OCI-LY3 (cell line): ENCODE results near the gene ZNF83.
"Not testable (repeated sequence)": the region's sequence is repeated elsewhere in the genome, so short reads cannot be mapped to it uniquely, and the experiment has no call there.

ENCODE experiments used
- H2AFZ ChIP-seq: fragments of 200-600, 300-600 bp; shearing (Covaris generic); 2 replicates; pipeline ENCODE4 v1.6.0; 2014; ENCODE audit warnings: antibody characterized with exemption, low read depth, low read length
- H3K27ac ChIP-seq: fragments of 200-600, 300-600 bp; sonication (generic); 2 replicates; pipeline ENCODE4 v1.5.1; 2014; ENCODE audit warnings: mild to moderate bottlenecking, low read length, moderate library complexity, mixed read lengths
- H3K27me3 ChIP-seq: fragments of 200-600, 300-600 bp; sonication (generic); 2 replicates; pipeline ENCODE4 v1.6.1; 2014; ENCODE audit warnings: low read depth, low read length, mixed read lengths
- H3K36me3 ChIP-seq: fragments of 200-600, 300-600 bp; sonication (generic); replicated peaks from 2 replicates; pipeline ENCODE3; 2014; ENCODE audit warnings: low read depth, low read length, mixed read lengths
- H3K4me1 ChIP-seq: fragments of 300-600, 200-600 bp; sonication (generic); 2 replicates; pipeline ENCODE4 v1.6.1; 2014; ENCODE audit warnings: low read length, mixed read lengths
- H3K4me2 ChIP-seq: fragments of 200-600, 300-600 bp; sonication (generic); 2 replicates; pipeline ENCODE4 v1.6.1; 2014; ENCODE audit warnings: low read length, mixed read lengths
- H3K4me3 ChIP-seq: fragments of 300-600, 200-600 bp; sonication (generic); 2 replicates; pipeline ENCODE4 v1.5.1; 2014; ENCODE audit warnings: antibody characterized with exemption, mild to moderate bottlenecking, low read length, moderate library complexity
- H3K79me2 ChIP-seq: fragments of 300-600, 200-600 bp; shearing (Covaris generic); 2 replicates; pipeline ENCODE4 v1.6.1; 2014; ENCODE audit warnings: mild to moderate bottlenecking, low read length, mixed read lengths
- H3K9ac ChIP-seq: fragments of 300-600, 200-600 bp; shearing (Covaris generic); 2 replicates; pipeline ENCODE4 v1.6.0; 2014; ENCODE audit warnings: mild to moderate bottlenecking, low read length, moderate library complexity
- H3K9me3 ChIP-seq: fragments of 200-600, 300-600 bp; shearing (Covaris generic); 2 replicates; pipeline ENCODE4 v1.6.1; 2014; ENCODE audit warnings: low read length, mixed read lengths; ENCODE audit not compliant: insufficient read depth
- H4K20me1 ChIP-seq: fragments of 200-600, 300-600 bp; sonication (generic); 2 replicates; pipeline ENCODE4 v1.6.1; 2016; ENCODE audit warnings: low read length, mixed read lengths; ENCODE audit not compliant: insufficient read depth
- CTCF ChIP-seq: fragments of 200-600, 300-600 bp; sonication (generic); IDR thresholded peaks from 2 replicates; pipeline ENCODE4 v1.5.1; 2014; ENCODE audit warnings: antibody characterized with exemption, low read length, low read depth
- EZH2phosphoT487 ChIP-seq: fragments of 200-600 bp; shearing (Covaris generic); IDR thresholded peaks from 2 replicates; pipeline ENCODE4 v1.6.1; 2018; ENCODE audit warnings: antibody characterized with exemption, mixed run types, low read depth

ZNF83 gene

GRCh38 chr19:52679598-52679997, 41.4 kb upstream of the ZNF83 start:
- Histone ChIP-seq H3K27ac (no peak overlapping the region), H3K27me3 (no peaks in the 10 kb centered on the region), H4K20me1 (no peaks in the 10 kb centered on the region), H3K4me3 (no peak overlapping the region), H3K79me2 (peaks cover 39% of the 10 kb centered on the region), H3K4me2 (no peak overlapping the region), H3K4me1 (no peaks in the 10 kb centered on the region), H3K9ac (no peak overlapping the region), H3K36me3 (peaks cover 28% of the 10 kb centered on the region), H3K9me3 (peaks cover 7% of the 10 kb centered on the region; the same call in 1 of the 2 replicates), H2AFZ (no peak overlapping the region)
- no peak for TF ChIP-seq EZH2phosphoT487

- not testable (repeated sequence) for H3K9ac ChIP-seq, H3K4me2 ChIP-seq
Observed at GRCh38 chr19:52675239-52675638, 37.1 kb upstream of the ZNF83 start.

GRCh38 chr19:52673014-52673413, 34.9 kb upstream of the ZNF83 start:
- Histone ChIP-seq H3K27me3 (no peaks in the 10 kb centered on the region), H3K4me1 (peaks cover 8% of the 10 kb centered on the region; the same call in 1 of the 2 replicates), H3K9me3 (peaks cover 10% of the 10 kb centered on the region; the same call in 1 of the 2 replicates), H3K27ac (no peak overlapping the region), H2AFZ (no peak overlapping the region), H3K36me3 (peaks cover 51% of the 10 kb centered on the region), H3K4me3 (no peak overlapping the region), H3K79me2 (peaks cover 36% of the 10 kb centered on the region), H4K20me1 (no peaks in the 10 kb centered on the region), H3K4me2 (no peak overlapping the region), H3K9ac (no peak overlapping the region)
- no peak for TF ChIP-seq CTCF
- no peak for TF ChIP-seq EZH2phosphoT487

More at GRCh38 chr19:52675239-52675638, 37.1 kb upstream of the ZNF83 start:
- H3K4me1 ChIP-seq, H3K4me3 ChIP-seq, H3K27ac ChIP-seq, H2AFZ ChIP-seq, H3K27me3 ChIP-seq, H3K9me3 ChIP-seq, H4K20me1 ChIP-seq: not testable (repeated sequence)
- Histone ChIP-seq H3K36me3 (peaks cover 52% of the 10 kb centered on the region), H3K79me2 (peaks cover 44% of the 10 kb centered on the region)

- Histone ChIP-seq H3K4me2 (no peak overlapping the region), H2AFZ (no peak overlapping the region), H3K9me3 (peaks cover 7% of the 10 kb centered on the region; the same call in 1 of the 2 replicates), H3K36me3 (peaks cover 40% of the 10 kb centered on the region), H3K9ac (no peak overlapping the region), H3K27me3 (no peaks in the 10 kb centered on the region), H3K27ac (no peak overlapping the region), H3K4me1 (peaks cover 8% of the 10 kb centered on the region; the same call in 1 of the 2 replicates), H3K79me2 (peaks cover 20% of the 10 kb centered on the region), H4K20me1 (no peaks in the 10 kb centered on the region), H3K4me3 (no peak overlapping the region)
- TF ChIP-seq EZH2phosphoT487: no peak
- no peak for TF ChIP-seq CTCF
Observed at GRCh38 chr19:52670046-52670445, 31.9 kb upstream of the ZNF83 start.

- Histone ChIP-seq H4K20me1 (no peaks in the 10 kb centered on the region), H3K9ac (no peak overlapping the region), H3K27ac (no peak overlapping the region), H3K79me2 (peaks cover 15% of the 10 kb centered on the region), H3K4me1 (peaks cover 8% of the 10 kb centered on the region; the same call in 1 of the 2 replicates), H2AFZ (no peak overlapping the region), H3K36me3 (peaks cover 37% of the 10 kb centered on the region), H3K27me3 (no peaks in the 10 kb centered on the region), H3K4me3 (no peak overlapping the region), H3K9me3 (peaks cover 3% of the 10 kb centered on the region; the same call in 1 of the 2 replicates), H3K4me2 (no peak overlapping the region)
- TF ChIP-seq CTCF (no peak), EZH2phosphoT487 (no peak)
Observed at GRCh38 chr19:52669586-52669985, 31.4 kb upstream of the ZNF83 start.
